ENCODE measurements around the gene FKBP1B. TPM values are rescaled to one million over a fixed set of nuclear protein-coding genes. Genes with fewer than 3 reads are reported as not detected.

Gene FKBP1B
- 10.1 and 10.2 TPM in 2 replicates for total RNA-seq

DNA sequence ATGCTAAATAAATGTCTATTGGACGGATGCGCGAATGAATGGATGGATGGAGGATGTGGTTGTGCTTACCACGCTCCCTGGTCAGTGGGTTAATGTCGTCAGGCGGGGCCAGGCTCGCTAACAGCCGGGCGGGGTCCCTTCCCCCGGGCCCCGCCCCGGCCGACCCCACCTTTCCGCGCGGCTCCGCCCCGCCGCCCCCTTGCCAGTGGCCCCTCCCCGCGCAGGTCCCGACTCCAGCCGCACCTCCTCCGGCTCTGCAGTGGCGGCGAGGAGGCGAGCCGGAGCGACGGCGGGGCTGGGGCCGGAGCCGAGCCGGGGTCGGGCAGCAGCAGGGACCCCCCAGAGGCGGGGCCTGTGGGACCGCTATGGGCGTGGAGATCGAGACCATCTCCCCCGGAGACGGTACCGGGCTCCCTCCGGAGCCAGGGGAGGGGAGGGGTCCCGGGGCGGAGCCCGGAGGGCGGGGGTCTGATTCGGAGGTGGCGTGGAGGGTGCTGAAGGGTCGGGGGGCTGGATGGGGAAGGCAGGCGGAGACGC is at the start of gene FKBP1B:
Gene FKBP1B (plus strand): TSS at position 257 of the 537 bp plus-strand sequence. CDS start 109 bp downstream, at position 366.

DNA sequence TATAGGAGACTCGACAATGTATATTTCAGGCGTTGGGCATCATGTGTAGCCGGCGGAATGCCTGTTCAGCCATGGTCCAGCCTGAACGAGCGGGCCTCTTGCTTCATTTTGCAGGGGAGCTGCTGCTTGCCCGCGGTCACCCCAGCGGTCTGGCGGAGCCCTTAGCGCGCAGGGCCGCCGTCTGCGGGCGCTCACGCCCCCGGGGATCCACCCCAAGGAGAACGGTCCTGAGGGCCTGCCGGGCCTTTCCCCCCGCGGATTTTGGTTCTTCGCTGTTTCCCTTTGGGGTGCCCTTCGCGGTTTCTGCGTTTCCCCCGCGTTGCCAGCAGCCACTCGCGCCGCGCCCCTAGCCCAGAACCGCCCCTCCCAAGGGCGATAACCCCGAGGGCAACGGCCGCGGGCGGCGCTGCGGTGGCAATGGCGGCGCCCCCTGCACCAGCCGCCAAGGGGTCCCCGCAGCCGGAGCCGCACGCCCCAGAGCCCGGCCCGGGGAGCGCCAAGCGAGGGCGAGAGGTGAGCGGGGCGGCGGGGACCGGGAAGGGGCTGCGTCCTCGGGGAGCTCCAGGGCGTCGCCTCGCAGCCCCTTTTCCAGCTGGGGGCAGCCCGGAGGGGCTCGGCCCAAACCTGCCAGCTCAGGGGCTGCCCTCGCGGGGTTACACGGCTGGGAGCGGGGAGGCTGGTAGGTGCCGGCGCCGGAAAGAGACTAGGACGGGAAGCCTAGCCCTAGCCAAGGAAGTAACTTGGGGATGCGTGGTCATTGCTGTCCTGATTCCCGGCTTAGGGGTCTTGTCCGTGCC is 39.7 kb upstream of the FKBP1B start, which contains the start of gene MFSD2B:
Gene MFSD2B (plus strand): TSS at position 406 of the 797 bp plus-strand sequence. CDS start 12 bp downstream, at position 418.

GRCh38 chr2:24046930-24047702 is 2.4 kb upstream of the FKBP1B start, which contains the start of gene WDCP:
Gene WDCP (minus strand): TSS chr2:24047391. CDS start chr2:24039494, 7,897 bp downstream.

DNA sequence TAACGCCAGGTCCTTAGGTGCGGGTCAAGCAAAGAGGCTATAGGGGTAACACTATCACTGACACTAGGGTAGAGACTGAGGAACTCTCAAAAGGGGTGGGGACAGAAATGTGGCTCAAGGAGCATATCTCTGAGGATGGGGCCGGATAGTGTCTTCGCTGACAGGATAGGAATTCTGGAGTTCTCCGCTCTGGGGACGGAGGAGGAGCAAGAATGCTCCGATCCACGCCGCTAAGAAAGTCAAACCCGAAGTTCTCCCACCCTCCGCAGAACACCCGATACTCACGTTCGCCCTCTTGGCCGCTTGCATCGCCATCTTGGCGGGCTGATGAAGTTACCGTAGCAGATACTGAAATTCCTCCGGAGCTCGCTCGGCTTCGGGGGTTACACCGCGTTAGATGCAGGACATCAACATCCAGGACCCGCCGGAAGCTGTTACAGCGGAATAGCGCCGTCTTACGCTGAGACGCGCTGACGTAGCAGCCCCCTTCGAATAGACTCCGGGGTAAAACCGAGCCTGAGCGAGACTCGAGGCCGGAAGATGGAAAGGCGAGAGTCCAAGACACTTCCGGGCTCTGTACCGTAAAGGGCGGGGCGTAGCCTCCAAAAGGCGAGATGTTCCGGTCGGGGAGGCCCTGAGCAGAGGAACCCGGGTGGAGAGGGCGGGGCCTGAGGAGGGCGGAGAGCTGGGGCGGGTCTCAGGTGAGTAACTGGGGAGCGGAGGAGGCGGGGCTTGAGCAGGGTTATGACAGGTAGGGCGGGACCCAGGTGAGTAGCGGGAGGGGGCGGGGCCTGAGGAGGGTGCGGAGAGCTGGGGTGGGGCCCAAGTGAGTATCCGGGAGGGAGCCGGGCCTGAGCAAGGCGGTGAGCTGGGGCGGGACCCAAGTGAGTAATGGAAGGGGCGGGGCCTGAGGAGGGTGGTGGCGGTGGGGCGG is 26.6 kb downstream of the FKBP1B start, which contains the start of gene SF3B6:
Gene SF3B6 (minus strand): TSS at position 412 of the 934 bp plus-strand sequence. CDS start 97 bp downstream, at position 315.

DNA sequence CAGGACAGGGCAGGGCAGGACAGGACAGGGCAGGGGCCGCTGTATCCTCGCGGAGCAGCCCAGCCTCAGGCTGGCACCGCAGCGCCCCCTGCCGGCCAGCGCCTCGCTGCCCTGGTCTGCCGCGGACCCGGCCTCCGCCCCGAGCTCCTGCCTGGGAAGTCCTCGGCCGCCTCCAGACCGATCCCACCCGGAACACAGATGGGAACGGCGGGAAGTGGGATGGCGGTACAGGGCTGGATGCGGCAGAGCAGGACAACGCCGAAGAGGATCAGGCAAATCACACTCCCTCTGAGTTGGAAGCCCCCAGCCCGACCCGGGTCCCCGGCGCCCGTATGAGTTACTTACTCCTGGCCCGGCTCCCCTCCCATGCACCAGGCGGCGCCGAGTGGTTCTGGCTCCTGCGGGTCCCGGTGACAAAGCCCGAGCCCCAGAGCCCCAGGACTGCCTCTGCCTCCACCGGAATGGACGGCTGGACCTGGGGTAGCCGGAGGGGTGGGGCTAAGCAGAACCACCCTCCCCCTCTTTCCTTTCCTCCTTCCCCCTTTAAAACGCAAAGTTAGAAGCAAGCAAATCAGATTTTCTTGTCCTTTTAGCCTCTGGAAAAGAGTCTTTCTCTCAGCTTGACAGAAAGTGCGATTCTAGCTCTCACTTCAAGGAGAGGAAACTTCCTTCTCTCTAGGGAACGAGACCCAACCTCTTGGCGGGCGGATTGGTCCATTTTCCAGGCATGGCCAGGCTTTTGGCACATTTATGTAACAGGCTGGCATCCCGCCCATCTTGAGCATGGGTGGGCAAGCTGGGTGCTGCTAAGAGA is 35.1 kb downstream of the FKBP1B start, which contains the start of gene TP53I3:
Gene TP53I3 (minus strand): TSS at position 449 of the 814 bp plus-strand sequence. CDS start 508 bp downstream, outside the sequence.

Small RNA genes within 50 kb of the gene (small RNA-seq; reads per million reads assigned to genes)
- not detected for gene RNU6-370P

Other genes with a start within 250 kb of the FKBP1B start
- 19.6 and 19.8 TPM in 2 replicates for gene ATAD2B, start 122.6 kb upstream of the FKBP1B start, total RNA-seq
- gene UBXN2A, start 109.3 kb upstream of the FKBP1B start, total RNA-seq: 9.5 and 12.8 TPM in 2 replicates
- gene MFSD2B, start 39.7 kb upstream of the FKBP1B start, total RNA-seq: 0.19 TPM in 1 of 2 replicates, not detected in the other
- gene WDCP, start 2.4 kb upstream of the FKBP1B start, total RNA-seq: 9.8 and 13.1 TPM in 2 replicates
- 112 and 115 TPM in 2 replicates for gene SF3B6, start 26.6 kb downstream of the FKBP1B start, total RNA-seq
- 55.5 and 62.5 TPM in 2 replicates for gene TP53I3, start 35.1 kb downstream of the FKBP1B start, total RNA-seq
- gene PFN4, start 73.6 kb downstream of the FKBP1B start, total RNA-seq: 0.38 TPM in 1 of 2 replicates, not detected in the other
- 5.2 and 6.5 TPM in 2 replicates for gene FAM228B, start 73.7 kb downstream of the FKBP1B start, total RNA-seq
- gene FAM228A, start 125.3 kb downstream of the FKBP1B start, total RNA-seq: 0.10 TPM in 1 of 2 replicates, not detected in the other